NT2/D1 (cell line): Measurements from ENCODE around the gene ARID1A.

ENCODE experiments used
- YY1 ChIP-seq: IDR thresholded peaks from 2 replicates; pipeline ENCODE4 v1.6.1; 2011; ENCODE audit not compliant: insufficient read length, insufficient read depth
- ZNF274 ChIP-seq: IDR thresholded peaks from 2 replicates; pipeline ENCODE4 v1.6.1; 2011; ENCODE audit warnings: mild to moderate bottlenecking, low read depth, low read length

- TF ChIP-seq ZNF274 (no peak), YY1 (no peak)
Measured at GRCh38 chr1:26754086-26754874, 58.5 kb downstream of the ARID1A start.
